HG03571 (cell line): ENCODE measurements around the gene BCL6.
A peak's percentile ranks its signal among the peaks of the same experiment; 100 is the strongest.

Experiments
- ATAC-seq: cut with Tn5 transposase; IDR thresholded peaks from one replicate; pipeline ENCODE4 v1.9.1; 2021; ENCODE audit not compliant: unreplicated experiment

The BCL6 gene

DNA sequence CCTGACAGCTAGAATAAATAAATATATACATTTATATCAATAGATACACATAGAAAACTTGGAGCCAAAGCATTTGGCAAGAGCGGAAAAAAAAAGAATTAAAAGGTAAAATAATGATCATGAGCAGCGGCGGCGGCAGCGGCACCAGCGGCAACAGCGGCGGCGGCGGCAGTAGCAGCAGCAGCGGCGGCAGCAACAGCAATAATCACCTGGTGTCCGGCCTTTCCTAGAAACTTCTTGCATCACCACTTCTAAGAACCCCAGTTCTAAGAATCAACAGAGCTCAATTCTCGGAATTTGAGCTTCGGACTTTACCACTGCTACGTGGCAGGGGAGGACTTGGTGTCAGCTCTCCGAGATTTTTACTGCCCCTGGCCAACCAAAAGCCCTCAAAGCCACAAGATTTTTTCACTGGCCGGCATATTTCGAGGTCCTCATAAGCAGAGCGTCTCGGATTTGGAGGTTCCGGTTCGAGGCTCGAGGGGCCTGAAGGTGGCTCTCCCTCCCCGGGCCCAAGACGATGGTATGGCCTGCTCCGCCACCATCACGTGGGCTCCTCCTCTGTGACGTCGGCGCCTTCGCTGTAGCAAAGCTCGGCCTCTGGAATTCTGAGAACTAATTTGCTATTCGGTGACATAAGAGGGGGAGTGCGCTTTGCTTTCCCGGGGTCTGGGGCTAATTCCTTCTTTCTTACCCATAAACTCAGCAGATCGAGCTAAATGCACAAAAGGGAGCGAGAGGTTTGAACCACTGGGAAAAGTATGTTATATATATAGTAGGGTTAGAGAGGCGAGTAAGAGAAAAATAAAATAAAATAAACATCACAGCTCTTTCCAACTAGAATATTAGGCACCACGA, at the start of gene BCL6:
TSS of gene BCL6 (minus strand) at position 268 of the 858 bp plus-strand sequence. CDS start 11,775 bp downstream, outside the sequence.
- peak; percentile 59 for ATAC-seq

DNA sequence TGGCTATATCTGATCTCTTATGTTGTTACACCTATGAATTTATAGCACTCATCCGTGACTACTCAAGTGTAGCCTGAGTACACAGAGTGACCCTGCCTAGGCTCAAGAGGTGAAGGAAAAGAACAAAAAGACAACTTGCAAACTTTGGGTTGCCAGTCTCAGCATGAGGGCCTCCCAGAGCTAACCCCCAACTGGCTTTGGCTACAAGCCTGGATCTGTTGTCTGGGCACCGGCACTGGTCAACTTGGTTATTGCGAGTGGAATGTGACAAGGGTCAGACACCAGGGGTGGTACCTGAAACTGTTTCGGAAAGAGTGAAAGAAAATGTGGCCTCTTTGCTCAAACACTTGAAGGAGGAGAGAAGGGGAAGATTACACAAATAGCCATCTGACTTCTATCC, 49.5 kb upstream of the BCL6 start:
- no peak for ATAC-seq

DNA sequence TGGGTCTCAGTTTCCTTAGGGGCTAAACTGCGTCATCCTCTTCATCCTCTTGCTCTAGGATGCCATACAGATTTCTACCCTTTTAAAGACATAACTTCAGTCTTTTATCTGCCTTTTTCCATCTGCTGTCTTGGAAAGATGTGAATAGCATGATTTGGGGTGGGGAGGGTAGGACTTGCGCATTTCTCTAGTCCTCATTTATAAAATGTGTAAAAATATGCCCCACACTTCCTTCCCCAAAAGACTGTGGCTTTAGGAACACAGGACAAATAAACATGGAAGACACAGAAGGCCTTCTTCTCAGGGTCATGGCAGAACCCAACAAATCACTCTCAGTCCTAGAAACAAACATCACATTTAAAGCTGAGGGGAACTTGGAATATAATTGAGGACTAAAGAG, 48.4 kb upstream of the BCL6 start:
- no peak for ATAC-seq

DNA sequence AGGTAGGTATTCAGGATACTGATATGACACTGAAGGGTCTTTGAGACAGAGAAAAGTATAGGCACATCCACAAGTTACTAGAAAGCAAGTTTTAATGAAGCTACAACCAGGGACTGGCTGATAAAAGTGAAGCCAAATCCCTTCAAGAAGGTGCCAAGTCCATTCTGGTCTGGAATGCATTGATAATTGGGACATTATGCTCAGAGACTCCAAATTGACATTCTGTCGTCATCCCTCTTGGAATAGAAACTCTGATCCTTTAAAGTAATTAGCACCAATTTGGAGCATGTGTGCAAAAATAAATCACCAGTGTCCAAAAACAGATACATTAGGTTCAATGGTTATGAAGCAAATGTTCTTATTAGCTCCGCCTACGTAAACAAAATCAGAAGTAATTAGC, 47.3 kb upstream of the BCL6 start:
- no peak for ATAC-seq

DNA sequence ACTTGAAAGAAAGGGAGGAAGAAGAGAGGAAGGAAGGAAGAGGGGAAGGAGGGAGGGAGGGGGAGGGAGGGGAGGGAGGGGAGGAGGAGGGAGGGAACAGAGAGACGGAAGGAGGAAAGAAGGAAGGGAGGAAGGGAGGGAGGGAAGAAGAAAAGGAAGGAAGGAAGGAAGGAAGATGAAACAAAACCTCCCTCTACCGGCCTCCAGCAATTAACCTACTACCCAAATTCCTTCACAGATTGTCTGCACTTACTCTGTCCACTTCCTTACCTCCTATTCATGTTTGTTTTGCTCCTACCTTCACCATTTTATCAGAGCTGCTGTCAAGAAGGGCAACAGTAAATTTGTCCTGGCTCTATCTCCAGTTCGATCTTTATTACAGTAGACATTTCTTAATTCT, 44.6 kb upstream of the BCL6 start:
- no peak for ATAC-seq

DNA sequence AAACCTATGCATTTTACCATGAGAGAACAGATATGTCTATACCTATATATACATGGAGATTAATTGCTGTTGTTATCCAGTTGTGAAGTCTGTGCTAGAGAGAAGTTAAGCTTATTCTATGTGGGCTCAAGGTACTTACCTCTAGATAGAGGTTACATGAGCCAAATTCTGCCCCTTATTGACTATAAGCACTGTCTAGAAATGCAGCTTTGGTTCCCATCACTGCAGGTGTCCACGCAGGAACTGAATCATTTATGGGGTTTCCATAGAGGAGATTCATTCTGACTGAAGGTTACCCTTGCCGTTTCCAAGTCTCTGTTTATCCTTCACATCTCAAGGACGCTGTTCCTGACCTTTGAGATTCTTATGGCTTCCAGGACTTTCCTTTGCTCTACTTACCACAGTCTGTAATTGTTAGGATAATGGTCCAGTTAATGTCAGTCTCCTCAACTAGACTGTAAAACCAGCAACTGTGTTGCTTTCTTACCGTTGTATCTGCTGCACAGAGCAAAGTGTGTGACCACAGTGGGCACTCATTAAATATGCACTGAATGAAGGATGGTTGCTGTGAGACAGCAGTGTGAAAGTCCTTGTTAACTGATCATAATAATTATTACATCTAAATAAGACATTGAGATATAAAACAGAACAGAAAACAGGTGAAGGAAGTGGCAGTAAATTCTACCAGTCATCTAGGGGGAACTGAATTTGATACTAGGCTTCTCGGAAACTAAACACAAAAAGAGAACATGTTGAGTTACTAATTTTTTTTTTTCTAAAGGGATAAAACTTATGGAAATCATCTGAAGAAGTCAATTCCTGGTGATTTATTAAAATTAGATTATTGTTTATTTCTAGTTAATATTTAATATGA, 44.0 kb upstream of the BCL6 start:
- no peak for ATAC-seq

DNA sequence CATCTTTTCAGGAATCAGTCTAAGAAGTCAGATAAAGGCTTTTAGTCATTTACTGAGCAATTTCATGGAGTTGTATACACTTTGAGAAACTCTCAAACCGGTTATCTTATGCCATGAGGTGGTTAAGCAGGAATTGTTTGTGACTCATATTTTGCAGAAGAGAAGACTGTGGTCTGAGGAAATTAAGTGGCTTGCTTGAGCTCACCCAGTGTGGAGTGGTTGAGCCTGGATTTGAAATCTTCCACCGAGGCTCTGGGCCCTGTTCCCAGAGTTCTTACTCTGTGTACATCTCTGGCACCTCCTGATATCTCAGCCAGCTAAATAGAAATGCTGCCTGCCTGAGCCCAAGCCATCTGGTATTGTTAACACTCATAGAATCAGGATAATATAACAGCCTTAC, 37.8 kb upstream of the BCL6 start:
- ATAC-seq: no peak

DNA sequence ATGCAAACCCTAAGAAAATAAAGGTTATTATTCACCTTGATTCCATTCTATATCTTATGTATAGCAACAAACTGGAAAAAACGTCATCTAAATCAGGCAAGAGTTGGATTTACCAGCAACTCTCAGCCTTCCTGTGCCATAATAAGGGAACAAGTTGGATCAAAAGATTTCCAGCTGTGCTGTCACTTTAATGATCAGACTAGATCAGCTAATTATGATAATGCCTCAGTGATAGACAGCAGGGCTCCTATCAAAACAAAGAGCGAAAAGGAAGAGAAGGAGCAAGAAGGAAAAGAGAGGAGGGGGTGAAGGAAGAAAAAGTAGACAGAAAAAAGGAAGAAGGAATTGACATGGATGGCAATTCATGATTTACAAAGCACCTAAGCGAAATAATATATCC, 36.7 kb upstream of the BCL6 start:
- ATAC-seq: no peak

DNA sequence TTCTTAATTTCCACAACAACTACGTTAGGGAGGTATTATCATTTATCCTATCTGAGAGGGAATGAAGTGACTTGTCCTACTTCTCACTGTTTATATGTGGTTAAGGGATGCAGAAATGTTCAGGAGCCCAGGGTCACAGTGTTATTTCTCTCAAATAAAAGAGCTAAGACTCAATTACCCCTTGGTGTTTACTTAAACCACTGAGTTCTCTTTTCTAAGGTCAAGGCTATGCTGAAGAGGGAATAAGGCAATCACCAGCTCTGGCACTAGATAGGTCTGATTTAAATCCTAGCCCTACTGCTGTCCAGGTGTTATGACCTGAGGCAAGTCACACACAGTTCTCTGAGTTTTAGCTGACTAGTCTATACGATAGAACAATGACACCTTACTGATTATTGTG, 35.7 kb upstream of the BCL6 start:
- ATAC-seq: no peak

DNA sequence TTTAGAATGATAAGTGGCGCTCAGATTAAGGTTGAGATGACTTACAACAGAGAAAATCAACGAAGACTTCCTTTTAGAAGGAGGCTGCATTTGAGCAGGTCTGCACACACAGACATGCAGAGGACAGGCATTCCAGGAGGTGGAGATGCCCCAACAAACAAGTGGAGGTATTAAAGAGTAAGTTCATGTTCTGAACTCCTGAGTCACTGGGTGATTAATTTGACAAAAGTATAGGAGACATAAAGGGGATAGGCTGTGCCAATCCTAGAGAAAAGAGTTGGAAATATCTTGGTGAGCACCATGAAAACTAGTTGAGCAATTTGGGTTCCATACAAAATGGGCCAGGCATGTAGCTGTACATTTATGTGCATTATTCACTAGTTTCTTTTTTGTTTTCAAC, 33.5 kb upstream of the BCL6 start:
- no peak for ATAC-seq

DNA sequence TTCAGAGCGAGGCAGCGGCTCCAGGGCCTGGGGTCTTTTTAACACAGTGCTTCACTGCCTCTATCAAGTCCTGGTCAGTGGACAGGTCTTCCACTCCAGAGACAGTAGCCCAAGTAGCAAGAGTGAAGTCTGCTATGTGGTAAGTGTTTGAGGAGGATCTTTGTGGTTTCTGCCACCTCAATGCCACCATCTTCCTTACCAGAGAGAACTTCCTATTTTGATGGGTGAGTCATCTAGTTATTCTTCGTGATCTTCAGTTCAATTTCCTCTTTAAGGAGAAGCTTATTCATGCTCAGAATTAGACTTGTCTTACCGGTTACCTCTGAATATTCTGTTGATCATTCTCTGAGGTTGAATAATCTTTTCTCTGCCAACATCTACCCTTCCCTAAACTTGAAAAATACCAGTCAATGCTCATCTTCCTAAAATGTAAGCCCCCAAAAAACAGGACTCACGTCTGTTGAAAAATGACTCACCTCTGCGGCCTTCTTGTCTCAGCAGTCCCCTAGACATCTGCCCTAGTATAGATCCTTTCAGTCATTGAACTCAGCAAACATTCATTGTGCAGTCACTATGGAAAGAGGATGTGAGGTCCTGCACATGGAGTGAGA, 32.2 kb upstream of the BCL6 start:
- ATAC-seq: peak; percentile 53

DNA sequence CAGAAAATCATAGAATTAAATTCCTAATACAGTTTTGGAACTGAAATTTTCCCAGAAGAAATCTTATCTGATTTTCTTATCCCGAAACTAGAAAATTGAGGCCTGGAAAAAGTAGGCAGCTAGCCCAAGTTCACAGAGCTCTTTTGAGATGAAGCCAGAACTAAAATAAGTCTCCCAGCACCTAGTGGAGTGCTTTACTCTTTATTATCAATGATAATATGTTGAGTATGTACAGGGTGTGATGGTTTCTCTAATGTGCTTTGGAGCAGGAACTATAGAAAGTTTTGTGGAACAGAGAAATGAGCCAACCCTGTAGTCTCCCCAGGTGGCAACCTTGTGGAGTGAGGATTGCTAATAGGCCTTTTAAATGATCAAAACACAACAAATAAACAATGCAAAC, 30.3 kb upstream of the BCL6 start:
- ATAC-seq: no peak

DNA sequence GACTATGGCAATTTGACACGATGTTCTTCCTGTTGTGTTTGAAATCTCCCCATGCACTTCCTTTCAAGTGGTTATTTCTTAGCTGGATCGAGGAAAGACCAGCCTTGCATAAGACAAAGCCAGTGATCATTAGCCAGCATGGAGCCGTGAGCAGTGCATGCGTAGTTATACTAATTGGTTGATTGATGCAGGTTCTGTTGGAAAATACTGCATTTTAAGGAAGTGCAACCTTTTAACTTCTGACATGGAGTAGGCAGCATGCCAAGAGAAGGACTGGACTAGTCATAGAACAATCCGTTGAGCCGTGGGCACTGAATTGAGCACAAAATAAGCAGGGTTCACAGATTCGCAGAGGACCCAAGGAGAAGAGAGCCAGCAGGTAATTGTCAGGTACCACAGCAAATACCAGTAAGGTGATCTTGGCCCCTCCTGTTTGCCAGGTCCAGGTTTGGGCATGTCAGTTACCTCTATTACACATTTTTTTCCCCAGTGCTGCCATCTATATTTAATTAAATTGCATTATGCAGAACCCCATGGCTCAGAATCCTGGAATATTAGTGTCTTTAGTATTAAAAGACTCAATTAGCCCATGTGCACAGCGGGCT, 29.0 kb upstream of the BCL6 start:
- ATAC-seq: no peak

DNA sequence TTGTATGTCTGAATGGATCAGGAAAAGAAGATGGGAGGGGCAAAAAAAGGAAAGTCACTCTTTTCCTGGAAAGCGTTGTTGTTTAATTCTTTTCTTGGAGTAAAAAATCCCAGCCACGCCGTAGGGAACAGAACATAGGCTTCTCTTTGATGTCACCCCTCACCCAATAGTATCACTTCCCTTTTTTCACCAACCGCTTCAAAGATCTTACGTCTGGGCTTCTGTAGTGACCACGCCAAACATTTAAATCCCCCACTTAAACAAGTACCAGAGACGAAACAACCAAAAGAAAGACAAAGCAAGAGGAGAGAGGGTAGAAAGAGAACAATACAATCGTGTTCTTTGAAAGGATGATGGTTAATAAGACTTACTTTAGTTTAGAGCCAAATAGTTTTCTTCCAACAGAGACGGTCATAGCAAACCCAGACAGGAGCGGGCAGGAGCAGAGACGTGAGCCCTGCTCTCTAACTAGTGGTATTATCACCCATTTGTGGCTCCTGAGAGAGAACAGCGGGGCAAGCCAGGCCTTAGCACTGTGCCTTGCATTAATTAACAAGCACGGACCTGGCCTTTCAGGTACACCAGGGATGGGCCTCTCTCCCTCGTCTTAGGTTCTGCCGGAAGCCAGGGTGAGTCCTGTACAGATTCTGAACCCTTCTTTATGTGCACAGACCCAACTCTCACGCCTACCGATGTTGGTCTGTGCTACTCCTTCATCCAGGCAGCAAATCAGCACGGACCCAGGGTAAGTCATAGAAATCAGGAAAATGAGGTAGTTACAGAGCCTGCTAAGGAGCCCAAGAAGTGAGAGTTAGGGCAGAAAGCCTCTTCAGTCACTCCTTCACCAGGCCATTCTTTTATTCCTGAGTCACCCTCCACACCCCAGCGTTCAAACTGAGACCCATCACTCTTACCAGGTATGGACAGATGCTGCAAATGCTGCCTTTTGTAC, 28.2 kb upstream of the BCL6 start:
- peak; percentile 63 for ATAC-seq

DNA sequence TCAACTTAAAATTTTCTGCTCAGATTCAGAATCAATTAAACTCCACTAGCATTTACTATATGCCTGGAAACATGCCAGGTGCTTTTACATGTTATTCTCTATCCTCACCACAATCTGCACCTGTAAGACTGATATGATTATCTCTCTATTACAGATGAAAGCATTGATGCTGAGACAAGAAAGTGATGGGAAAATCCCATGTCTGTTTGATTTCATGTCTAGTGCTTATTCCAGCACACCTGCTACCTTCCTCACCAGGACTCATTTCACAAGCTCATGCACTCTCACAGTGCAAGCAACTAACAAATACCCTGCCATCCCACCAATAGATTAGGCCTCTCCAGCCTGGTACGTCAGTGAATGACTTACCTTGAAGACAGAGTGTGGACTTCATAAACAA, 25.0 kb upstream of the BCL6 start:
- peak; percentile 61 for ATAC-seq

DNA sequence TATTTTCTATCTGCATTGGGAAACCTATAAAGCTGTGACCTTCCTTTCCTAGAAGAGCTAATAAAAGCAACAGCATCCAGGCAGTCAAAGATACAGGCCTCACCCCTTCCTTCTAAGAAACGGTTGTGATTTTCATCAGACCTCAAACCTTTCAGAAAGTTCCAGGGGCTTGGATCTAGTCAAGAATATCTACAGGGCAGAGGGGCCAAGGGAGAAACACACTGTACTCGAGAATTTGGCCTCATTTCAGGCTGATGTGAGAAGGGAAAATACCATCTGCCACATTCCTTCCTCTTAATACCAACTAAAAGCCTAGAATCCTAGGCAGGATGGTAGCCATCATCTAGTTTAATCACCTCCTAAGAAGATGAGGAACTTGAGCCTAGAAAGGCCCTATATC, 24.5 kb upstream of the BCL6 start:
- ATAC-seq: no peak

DNA sequence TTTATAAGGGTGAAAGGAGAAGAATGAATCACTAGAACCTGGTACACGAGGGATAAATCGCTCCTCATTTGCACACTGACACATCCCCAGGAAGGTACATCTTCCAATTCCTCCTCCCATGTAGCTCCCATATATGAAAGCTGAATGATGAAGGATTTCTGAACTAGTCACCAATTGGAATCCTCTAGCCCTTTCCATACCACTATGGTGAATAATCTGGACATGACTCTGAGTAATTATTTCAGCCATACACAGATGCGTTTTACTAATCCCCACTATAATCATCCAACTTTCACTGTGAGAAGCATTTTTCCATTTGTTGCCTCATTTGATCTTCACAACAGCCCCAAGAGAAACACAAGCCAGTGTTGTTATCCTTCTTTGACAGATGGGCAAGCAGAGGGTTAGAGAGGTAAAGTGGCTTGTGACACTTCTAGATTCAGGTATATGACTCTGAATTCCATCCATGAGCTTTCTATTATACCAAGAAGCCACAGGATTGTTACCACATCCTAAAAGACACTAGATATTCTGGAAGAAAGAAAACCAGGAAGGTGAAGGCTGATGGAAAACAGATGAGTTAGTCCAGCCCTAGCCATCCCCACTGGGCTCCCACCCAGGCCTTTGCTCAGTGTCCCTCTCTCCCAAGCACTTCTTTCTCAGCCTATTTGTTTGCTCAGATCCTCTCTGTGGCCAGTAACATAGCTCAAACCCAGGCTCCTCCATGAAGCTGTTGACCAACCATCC, 22.2 kb upstream of the BCL6 start:
- ATAC-seq: no peak

DNA sequence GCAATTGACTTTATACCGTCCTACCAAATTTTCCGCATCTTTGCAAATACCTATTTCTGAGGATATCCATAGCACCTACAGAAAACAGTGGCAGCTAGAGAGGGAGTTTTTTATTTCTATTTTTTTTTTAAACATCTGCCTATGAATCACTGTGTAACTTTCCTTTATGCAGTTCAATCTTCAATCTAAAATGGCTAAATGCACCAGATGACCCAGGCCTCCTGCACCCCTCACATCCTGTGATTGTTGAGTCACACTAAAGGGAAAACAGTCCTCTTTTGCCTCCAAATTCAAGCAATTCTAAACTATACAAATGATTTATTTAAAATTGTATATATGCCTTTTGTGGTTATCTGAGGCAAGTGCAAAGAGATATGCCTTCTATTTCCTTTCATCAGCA, 20.1 kb upstream of the BCL6 start:
- no peak for ATAC-seq

DNA sequence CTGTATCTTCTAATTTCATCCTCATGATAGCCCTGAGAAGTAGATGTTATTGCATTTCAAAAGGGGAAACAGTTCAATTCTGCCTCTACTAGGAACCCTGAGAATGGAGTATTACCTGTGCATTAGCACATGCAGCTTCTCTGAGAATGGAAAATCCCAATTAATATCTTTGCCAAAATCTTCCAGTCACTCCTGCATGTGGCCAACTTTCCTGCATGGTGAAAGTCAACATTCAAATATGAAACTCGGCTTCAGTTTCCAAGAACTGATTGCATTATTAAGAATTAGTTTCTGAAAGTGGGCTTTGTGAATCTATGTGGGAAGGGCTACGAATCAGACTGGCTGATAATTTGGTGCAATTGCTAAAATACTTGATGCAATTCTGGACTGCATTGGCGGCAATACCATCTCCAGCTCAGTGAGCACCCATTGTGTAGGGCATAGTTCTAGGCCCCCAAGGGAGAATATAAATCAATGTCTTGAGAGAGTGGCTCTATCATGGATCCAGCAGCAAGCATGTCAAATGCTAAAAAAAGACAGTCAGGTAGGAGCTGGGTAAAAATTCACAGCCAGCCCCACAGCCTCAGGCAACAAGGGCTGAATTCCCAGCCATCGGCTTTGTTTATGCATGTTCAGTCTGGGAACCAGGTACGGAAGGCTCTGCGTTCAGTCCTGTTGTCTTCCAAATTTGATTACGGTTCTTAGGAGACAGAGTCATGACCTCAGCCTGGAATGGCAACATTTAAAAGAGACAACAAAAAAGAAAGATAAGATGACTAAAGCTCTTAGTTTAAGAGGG, 18.8 kb upstream of the BCL6 start:
- no peak for ATAC-seq
